HUES64 (cell line): ENCODE measurements around the gene PPP2R1A.

ENCODE experiments used
- H3K27ac ChIP-seq: 2 replicates; pipeline ENCODE4 v1.7.0; 2013; ENCODE audit warnings: low read depth, low read length, inconsistent platforms
- H3K27me3 ChIP-seq: 2 replicates; pipeline ENCODE4 v1.6.1; 2013; ENCODE audit warnings: mild to moderate bottlenecking, low read length; ENCODE audit not compliant: insufficient read depth
- H3K36me3 ChIP-seq: 2 replicates; pipeline ENCODE4 v1.6.1; 2013; ENCODE audit warnings: mild to moderate bottlenecking, low read length; ENCODE audit not compliant: insufficient read depth
- H3K4me1 ChIP-seq: 2 replicates; pipeline ENCODE4 v1.6.1; 2013; ENCODE audit warnings: mild to moderate bottlenecking, low read length, moderate library complexity; ENCODE audit not compliant: insufficient read depth
- H3K4me3 ChIP-seq: 2 replicates; pipeline ENCODE4 v1.5.1; 2013; ENCODE audit warnings: mild to moderate bottlenecking, low read length, moderate library complexity
- H3K9ac ChIP-seq: 2 replicates; pipeline ENCODE4 v1.6.1; 2013; ENCODE audit warnings: mild to moderate bottlenecking, low read depth, low read length
- H3K9me3 ChIP-seq: 2 replicates; pipeline ENCODE4 v1.6.1; 2013; ENCODE audit warnings: low read depth, low read length; ENCODE audit not compliant: insufficient read depth
- WGBS: fragments of 150-250, 120-280 bp; methylation state at CpG from one replicate; pipeline ENCODE4 v1.1.7; 2013; ENCODE audit warnings: missing lambda C conversion rate; 5-methylcytosine and 5-hydroxymethylcytosine counted together

The PPP2R1A gene

DNA sequence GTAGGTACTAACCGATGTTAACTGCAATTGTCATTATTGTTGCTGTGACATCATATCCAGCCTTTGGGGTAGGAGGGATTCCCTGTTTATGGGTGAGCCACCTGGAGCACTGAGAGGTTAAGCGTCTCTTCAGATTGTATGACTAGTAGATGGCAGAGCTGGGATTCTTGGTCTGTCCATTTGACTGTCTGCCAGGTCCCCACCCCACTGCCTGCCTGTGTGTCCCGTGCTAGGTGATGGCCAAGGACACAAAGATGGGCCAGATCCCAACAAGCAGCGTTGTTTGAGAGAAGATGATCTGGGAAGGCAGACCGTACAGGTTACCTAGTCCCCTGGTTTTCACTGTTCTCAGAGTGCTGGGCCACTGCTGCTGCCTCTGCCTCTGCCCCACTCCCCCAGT, 16.6 kb downstream of the PPP2R1A start:
- Histone ChIP-seq H3K9me3 (no peaks in the 10 kb centered on the region), H3K27me3 (no peaks in the 10 kb centered on the region), H3K36me3 (peaks cover 96% of the 10 kb centered on the region), H3K9ac (no peak overlapping the region), H3K4me1 (no peaks in the 10 kb centered on the region), H3K4me3 (no peak overlapping the region), H3K27ac (no peak overlapping the region)
- WGBS: 96% methylated on average over 5 of the region's 5 CpGs

DNA sequence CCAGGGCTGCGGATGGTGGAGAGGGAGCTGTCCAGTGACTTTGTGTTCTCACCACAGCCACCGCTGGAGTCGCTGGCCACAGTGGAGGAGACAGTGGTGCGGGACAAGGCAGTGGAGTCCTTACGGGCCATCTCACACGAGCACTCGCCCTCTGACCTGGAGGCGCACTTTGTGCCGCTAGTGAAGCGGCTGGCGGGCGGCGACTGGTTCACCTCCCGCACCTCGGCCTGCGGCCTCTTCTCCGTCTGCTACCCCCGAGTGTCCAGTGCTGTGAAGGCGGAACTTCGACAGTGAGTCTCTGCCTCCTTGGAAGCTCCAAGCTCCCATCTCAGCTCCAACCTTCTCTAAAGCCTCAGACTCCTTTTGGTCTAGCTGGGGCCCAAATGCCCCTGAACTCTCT, 21.4 kb downstream of the PPP2R1A start:
- H3K36me3 ChIP-seq: peaks cover 96% of the 10 kb centered on the region
- 96% methylated on average over 20 of the region's 20 CpGs for WGBS
- H3K27ac ChIP-seq: no peak overlapping the region
- no peak overlapping the region for H3K9ac ChIP-seq
- H3K9me3 ChIP-seq: no peaks in the 10 kb centered on the region
- no peak overlapping the region for H3K4me3 ChIP-seq
- H3K27me3 ChIP-seq: no peaks in the 10 kb centered on the region
- H3K4me1 ChIP-seq: no peaks in the 10 kb centered on the region

DNA sequence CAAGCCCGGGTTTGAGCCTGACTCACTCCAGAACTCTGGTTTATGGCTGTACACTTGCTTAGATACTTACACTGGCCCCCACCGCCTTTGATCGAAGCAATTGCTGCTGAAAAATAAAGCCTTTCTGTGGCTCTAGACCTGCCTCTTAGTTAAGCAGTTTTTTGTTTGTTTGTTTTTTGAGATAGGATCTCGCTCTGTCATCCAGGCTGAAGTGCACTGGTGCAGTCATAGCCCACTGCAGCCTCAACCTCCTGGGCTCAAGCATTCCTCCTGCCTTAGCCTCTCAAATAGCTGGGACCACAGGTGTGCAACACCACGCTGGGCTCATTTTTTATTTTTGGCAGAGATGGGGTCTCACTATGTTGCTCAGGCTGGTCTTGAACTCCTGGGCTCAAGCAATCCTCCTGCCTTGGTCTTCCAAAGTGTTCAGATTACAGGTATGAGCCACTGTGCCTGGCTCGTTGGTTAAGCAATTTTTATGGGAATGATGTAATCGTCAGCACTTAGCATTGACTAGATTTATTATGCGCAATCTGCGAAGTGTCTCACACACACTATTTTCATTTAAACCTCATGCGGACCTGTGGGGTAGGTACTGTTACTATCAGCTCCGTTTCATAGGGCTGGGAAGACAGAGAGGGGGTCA, 22.2 kb downstream of the PPP2R1A start:
- Histone ChIP-seq H3K4me1 (no peaks in the 10 kb centered on the region), H3K27me3 (no peaks in the 10 kb centered on the region), H3K36me3 (peaks cover 96% of the 10 kb centered on the region), H3K4me3 (no peak overlapping the region), H3K9me3 (no peaks in the 10 kb centered on the region), H3K9ac (no peak overlapping the region), H3K27ac (no peak overlapping the region)
- 97% methylated on average over 11 of the region's 11 CpGs for WGBS

DNA sequence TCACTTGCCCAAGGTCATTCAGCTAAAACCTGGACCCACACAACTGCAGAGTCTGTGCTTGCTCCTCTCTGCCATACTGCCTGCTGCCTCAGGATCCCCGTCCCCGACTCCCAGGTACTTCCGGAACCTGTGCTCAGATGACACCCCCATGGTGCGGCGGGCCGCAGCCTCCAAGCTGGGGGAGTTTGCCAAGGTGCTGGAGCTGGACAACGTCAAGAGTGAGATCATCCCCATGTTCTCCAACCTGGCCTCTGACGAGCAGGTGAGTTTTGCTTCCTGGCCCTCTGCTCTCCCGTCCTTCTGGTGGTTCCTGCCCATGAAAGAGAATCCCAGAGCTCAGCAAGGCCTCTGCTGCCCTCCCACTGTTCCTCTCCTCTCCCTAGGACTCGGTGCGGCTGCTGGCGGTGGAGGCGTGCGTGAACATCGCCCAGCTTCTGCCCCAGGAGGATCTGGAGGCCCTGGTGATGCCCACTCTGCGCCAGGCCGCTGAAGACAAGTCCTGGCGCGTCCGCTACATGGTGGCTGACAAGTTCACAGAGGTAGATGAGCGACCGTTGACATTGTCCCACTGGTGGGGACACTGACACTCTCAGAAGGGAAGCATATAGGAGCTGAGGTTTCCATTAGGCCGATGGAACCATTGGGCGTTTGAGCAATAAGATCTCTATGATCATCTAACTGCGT, 22.9 kb downstream of the PPP2R1A start:
- WGBS: 95% methylated on average over 25 of the region's 25 CpGs
- H3K9me3 ChIP-seq: no peaks in the 10 kb centered on the region
- H3K36me3 ChIP-seq: peaks cover 96% of the 10 kb centered on the region
- H3K4me1 ChIP-seq: no peaks in the 10 kb centered on the region
- no peak overlapping the region for H3K9ac ChIP-seq
- no peak overlapping the region for H3K27ac ChIP-seq
- H3K27me3 ChIP-seq: no peaks in the 10 kb centered on the region
- no peak overlapping the region for H3K4me3 ChIP-seq

DNA sequence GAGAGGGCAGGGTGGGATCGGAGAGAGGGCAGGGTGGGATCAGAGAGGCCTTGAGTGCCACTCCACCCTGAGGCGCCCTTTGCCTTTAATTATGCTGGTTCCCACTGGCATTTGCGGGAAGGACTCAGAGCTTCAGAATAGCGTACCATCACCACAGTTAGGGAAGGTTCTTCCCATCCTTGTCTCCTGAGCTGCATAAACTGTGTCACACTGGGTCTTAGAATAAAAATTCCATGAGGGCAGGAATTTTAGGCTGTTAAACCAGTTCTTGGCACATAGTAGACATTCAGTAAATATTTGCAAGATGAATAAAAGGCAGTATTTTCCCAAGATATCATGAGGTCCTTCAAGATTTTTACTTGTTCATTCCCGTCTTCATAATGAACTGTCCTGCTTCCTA, 24.4 kb downstream of the PPP2R1A start:
- H3K4me1 ChIP-seq: no peaks in the 10 kb centered on the region
- 95% methylated on average over 5 of the region's 5 CpGs for WGBS
- H3K4me3 ChIP-seq: no peak overlapping the region
- H3K9me3 ChIP-seq: no peaks in the 10 kb centered on the region
- no peaks in the 10 kb centered on the region for H3K27me3 ChIP-seq
- H3K27ac ChIP-seq: no peak overlapping the region
- H3K36me3 ChIP-seq: peaks cover 98% of the 10 kb centered on the region
- H3K9ac ChIP-seq: no peak overlapping the region

DNA sequence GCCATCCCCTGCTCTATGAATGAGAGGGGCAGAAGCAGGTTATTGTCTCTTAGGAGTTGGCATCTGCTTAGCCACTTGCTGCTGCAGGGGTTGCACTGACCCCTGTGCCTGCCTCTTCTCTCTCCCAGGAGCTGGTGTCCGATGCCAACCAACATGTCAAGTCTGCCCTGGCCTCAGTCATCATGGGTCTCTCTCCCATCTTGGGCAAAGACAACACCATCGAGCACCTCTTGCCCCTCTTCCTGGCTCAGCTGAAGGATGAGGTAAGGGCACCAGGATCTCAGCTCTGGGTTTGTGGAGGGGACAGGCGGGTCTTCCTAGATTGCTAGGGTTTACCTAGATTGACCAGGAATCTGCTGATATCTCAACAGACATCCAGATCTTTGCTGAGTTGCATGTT, 26.5 kb downstream of the PPP2R1A start:
- peaks cover 100% of the 10 kb centered on the region for H3K36me3 ChIP-seq
- no peak overlapping the region for H3K27ac ChIP-seq
- H3K4me3 ChIP-seq: no peak overlapping the region
- H3K4me1 ChIP-seq: no peaks in the 10 kb centered on the region
- H3K9me3 ChIP-seq: no peaks in the 10 kb centered on the region
- WGBS: 99% methylated on average over 3 of the region's 3 CpGs
- no peaks in the 10 kb centered on the region for H3K27me3 ChIP-seq
- no peak overlapping the region for H3K9ac ChIP-seq

DNA sequence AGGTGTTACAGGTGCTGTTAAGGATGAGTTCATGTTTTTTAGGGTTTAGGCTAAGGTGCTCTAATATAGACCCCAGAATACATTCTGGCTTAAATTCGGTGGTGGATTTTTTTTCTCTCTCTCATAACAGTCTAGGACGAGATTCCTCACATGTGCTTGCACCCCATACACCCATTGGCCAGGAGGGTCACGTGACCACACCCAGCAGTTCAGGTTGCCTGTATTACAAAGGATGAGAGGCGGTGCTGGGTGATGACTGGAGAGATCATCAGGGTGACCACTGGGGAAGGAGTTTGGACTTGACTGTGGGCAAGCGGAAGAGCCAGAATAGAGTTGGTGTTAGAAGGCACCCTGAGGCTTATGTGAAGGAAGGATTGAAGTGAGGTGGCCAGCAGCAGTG, 27.7 kb downstream of the PPP2R1A start:
- 96% methylated on average over 5 of the region's 5 CpGs for WGBS
- no peaks in the 10 kb centered on the region for H3K9me3 ChIP-seq

DNA sequence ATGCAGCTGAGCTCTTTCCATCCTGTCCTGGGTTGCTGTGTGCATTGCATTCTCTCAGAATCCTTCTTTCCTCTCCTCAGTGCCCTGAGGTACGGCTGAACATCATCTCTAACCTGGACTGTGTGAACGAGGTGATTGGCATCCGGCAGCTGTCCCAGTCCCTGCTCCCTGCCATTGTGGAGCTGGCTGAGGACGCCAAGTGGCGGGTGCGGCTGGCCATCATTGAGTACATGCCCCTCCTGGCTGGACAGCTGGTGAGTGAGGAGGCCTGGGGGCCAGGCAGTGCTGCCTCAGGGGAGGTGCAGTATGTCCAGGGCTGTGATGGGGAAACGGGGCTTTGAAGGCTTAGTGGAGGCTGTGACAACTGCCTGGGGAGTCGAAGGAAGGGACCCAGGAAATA, 29.8 kb downstream of the PPP2R1A start:
- H3K4me1 ChIP-seq: no peaks in the 10 kb centered on the region

More for the DNA sequence above, 27.7 kb downstream of the PPP2R1A start:
- H3K4me3 ChIP-seq: no peak overlapping the region
- no peak overlapping the region for H3K9ac ChIP-seq
- H3K36me3 ChIP-seq: peaks cover 100% of the 10 kb centered on the region
- no peaks in the 10 kb centered on the region for H3K4me1 ChIP-seq
- H3K27ac ChIP-seq: no peak overlapping the region
- H3K27me3 ChIP-seq: no peaks in the 10 kb centered on the region

DNA sequence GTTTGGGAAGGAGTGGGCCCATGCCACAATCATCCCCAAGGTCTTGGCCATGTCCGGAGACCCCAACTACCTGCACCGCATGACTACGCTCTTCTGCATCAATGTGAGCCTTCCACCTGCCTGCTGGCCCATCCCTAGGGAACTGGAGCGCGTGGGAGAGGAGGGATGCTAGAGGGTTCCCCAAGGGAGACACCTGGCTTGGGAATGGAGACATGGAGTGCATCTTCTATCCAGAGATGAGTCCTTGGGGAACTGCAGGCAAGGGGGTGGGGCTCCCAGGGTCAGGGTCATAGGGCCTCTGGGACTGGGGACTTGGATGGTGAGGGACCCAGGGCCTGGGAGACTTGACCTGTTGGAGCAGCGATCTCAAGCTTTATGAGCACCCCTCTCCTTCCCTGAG, 31.2 kb downstream of the PPP2R1A start:
- H3K9me3 ChIP-seq: no peaks in the 10 kb centered on the region
- WGBS: 98% methylated on average over 6 of the region's 6 CpGs
- no peak overlapping the region for H3K27ac ChIP-seq

More for the DNA sequence above, 29.8 kb downstream of the PPP2R1A start:
- no peaks in the 10 kb centered on the region for H3K9me3 ChIP-seq
- H3K4me3 ChIP-seq: no peak overlapping the region
- no peak overlapping the region for H3K27ac ChIP-seq
- H3K36me3 ChIP-seq: peaks cover 100% of the 10 kb centered on the region
- H3K9ac ChIP-seq: no peak overlapping the region
- no peaks in the 10 kb centered on the region for H3K27me3 ChIP-seq
- WGBS: 95% methylated on average over 7 of the region's 8 CpGs

DNA sequence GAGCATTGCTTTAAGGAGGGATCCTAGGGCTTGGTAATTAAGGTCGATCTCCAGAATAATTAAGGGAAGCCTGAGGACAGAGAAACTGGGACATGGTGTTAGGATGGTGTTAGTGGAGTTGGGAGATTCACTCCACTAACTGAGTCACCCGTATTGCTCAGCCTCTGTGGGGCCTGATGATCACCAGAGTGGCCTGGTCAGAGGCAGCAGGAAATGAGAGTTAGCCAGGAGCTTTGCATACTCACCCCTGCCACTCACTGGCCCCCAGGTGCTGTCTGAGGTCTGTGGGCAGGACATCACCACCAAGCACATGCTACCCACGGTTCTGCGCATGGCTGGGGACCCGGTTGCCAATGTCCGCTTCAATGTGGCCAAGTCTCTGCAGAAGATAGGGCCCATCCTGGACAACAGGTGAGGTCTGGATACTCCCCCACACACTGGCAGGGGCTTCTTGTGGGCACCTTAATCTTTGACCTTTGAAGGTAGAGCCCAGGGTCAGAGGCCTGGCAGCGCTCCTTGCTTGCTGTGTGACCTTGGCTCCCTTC, 32.1 kb downstream of the PPP2R1A start:
- Histone ChIP-seq H3K9ac (no peak overlapping the region), H3K27ac (no peak overlapping the region), H3K36me3 (peaks cover 98% of the 10 kb centered on the region), H3K4me3 (no peak overlapping the region), H3K27me3 (no peaks in the 10 kb centered on the region), H3K9me3 (no peaks in the 10 kb centered on the region), H3K4me1 (no peaks in the 10 kb centered on the region)
- 95% methylated on average over 7 of the region's 7 CpGs for WGBS

More for the DNA sequence above, 31.2 kb downstream of the PPP2R1A start:
- no peak overlapping the region for H3K4me3 ChIP-seq
- H3K27me3 ChIP-seq: no peaks in the 10 kb centered on the region
- H3K36me3 ChIP-seq: peaks cover 98% of the 10 kb centered on the region
- no peak overlapping the region for H3K9ac ChIP-seq
- H3K4me1 ChIP-seq: no peaks in the 10 kb centered on the region

DNA sequence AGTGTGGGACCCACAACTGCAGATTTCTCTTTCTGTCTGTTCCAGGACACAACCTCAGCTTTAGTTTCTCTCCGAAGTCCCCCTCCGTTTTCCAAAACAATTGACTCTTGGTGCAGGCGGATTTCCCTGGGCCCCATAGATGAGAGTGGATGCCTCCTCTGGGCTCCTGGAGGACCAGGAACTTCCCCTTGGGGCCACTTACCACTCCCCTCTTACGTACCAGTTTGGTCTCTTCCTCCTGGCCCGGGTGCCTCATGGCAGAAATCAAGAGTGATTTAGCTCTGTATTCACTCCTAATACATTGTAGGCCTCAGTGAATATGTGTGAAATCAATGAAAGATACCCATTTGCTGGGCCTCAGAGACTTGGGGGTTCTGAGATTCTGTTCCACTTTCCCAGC, 34.4 kb downstream of the PPP2R1A start:
- Histone ChIP-seq H3K27ac (no peak overlapping the region), H3K9me3 (no peaks in the 10 kb centered on the region), H3K4me3 (no peak overlapping the region), H3K4me1 (no peaks in the 10 kb centered on the region), H3K27me3 (no peaks in the 10 kb centered on the region), H3K9ac (no peak overlapping the region), H3K36me3 (peaks cover 94% of the 10 kb centered on the region)
- 95% methylated on average over 5 of the region's 5 CpGs for WGBS
